Endometrial microvascular endothelial cells (primary cell): ENCODE data around the gene BRINP1. TPM values are rescaled to one million over a fixed set of nuclear protein-coding genes. Genes with fewer than 3 reads are reported as not detected.

Experiments
- in situ Hi-C: cut with HindIII; loops from 2 replicates; pipeline ENCODE4 v1.10.0; 2017; ENCODE audit warnings: low sequenced_read_pairs, low pct_unique_long_range_greater_than_20kb; ENCODE audit errors: inconsistent ontology term
- total RNA-seq: library from RNA; depleted of rRNA; stranded (reverse); fragments of >200 nt; gene quantifications from one replicate; pipeline ENCODE4 v1.2.3, GENCODE V29; 2015; ENCODE audit errors: inconsistent ontology term

The BRINP1 gene
- total RNA-seq, 1 donor from 2014 or later = not detected

GRCh38 chr9:119166096-119166495, 203.1 kb downstream of the BRINP1 start:
- in situ Hi-C loops = no loop called here

GRCh38 chr9:119165131-119165530, 204.1 kb downstream of the BRINP1 start:
- in situ Hi-C loops = no loop called here

GRCh38 chr9:119164716-119165115, 204.5 kb downstream of the BRINP1 start:
- in situ Hi-C loops = no loop called here

GRCh38 chr9:119160551-119160950, 208.7 kb downstream of the BRINP1 start:
- in situ Hi-C loops = no loop called here

- in situ Hi-C loops = no loop called here
These were observed 209.8 kb downstream of the BRINP1 start for GRCh38 chr9:119159386-119159785.

- in situ Hi-C loops = no loop called here
These were observed 212.0 kb downstream of the BRINP1 start for GRCh38 chr9:119157196-119157595.

- in situ Hi-C loops = no loop called here
These were observed 212.9 kb downstream of the BRINP1 start for GRCh38 chr9:119156354-119156753.

- in situ Hi-C loops = no loop called here
These were observed 214.7 kb downstream of the BRINP1 start for GRCh38 chr9:119154527-119154926.

GRCh38 chr9:119153402-119153801, 215.8 kb downstream of the BRINP1 start:
- in situ Hi-C loops = no loop called here

GRCh38 chr9:119148855-119149254, 220.4 kb downstream of the BRINP1 start:
- in situ Hi-C loops = no loop called here

GRCh38 chr9:119137479-119137878, 231.8 kb downstream of the BRINP1 start:
- in situ Hi-C loops = no loop called here

GRCh38 chr9:119126040-119126439, 243.2 kb downstream of the BRINP1 start:
- in situ Hi-C loops = no loop called here

- in situ Hi-C loops = no loop called here
These were observed 247.3 kb downstream of the BRINP1 start for GRCh38 chr9:119121899-119122298.

GRCh38 chr9:119117409-119117808, 251.8 kb downstream of the BRINP1 start:
- in situ Hi-C loops = no loop called here
